Pons (tissue), 1 donor: ENCODE results near the gene B4GALT2.

Source experiments
- DNase-seq: peaks from one replicate; pipeline ENCODE4 v3.0.0-alpha.2; 2016; ENCODE audit warnings: low spot score

The B4GALT2 gene

DNA sequence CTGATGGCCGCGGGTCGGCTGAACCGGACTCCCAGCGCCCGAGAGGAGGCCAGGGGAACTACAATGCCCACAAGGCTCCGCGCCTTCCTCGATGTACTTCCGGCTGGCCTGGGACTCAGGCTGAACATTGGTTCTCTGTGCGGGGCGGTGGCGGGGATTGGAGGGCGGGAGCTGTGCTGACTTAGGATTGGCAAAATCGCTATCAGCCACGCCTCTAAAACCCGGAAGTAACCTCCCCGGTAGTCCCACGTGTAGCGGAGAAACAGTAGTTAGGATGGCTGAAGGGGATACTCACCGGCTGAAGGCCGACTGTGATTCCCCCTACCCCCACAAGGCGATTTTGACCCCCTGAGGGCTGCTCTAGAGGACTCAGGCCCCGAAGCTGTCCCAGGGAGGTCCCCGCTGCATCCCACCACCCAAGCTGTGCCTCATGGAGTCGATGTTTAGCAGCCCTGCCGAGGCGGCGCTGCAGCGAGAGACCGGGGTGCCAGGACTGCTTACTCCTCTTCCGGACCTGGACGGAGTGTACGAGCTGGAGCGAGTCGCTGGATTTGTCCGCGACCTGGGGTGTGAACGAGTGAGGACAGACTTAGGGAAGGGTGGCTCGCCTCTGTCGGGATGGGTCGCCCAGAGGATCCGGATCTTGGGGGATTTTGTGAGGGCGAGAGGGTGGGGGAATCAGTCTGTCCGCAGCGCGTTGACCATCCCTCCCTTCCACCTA, 9.1 kb upstream of the B4GALT2 start, which contains the start of gene DPH2:
TSS of gene DPH2 (plus strand) at position 265 of the 721 bp plus-strand sequence. CDS start at position 431, 166 bp downstream.
- peak; percentile 97 for DNase-seq

DNA sequence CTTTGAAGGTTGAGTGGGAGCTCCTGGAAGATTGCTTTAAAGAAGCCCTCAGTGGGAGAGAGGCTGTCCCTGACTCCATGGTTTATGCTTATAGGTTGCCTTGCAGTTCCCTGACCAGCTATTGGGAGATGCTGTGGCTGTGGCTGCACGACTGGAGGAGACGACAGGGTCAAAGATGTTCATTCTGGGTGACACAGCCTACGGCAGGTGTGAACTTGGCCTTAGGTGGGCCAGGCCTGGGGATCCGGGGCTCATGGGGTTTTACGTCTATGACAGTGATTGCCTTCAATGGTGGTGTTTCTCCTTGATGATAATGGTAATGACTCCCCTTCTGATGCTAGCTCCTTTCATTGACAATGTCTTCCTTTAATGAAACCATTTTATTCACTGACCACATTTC, 8.5 kb upstream of the B4GALT2 start:
- no peak for DNase-seq

- DNase-seq = no peak
Measured at GRCh38 chr1:43970911-43971310, 8.1 kb upstream of the B4GALT2 start.

- DNase-seq = no peak
Measured at GRCh38 chr1:43971336-43971980, 7.6 kb upstream of the B4GALT2 start.

DNA sequence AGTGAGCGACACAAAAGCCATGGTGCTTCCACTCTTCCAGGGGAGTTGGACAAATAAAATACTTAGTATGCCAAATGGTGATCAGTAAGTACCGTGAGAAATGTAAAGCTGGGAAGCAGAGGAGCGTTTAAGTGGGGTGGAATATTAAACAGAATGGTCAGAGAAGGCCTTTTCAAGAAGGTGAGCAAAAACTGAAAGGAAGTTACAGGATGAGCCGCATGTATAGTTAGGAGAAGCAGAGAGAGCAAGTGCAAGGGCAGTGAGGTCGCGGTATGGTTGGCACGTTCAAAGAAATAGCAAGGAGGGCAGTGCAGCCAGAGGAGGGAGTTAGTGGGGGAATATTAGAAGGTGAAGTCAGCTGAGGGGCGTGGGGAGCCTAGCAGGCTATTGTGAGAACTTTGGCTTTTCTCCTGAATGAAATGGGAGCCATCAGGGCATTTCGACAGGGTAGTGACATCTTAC, 5.0 kb upstream of the B4GALT2 start:
- DNase-seq = no peak

DNA sequence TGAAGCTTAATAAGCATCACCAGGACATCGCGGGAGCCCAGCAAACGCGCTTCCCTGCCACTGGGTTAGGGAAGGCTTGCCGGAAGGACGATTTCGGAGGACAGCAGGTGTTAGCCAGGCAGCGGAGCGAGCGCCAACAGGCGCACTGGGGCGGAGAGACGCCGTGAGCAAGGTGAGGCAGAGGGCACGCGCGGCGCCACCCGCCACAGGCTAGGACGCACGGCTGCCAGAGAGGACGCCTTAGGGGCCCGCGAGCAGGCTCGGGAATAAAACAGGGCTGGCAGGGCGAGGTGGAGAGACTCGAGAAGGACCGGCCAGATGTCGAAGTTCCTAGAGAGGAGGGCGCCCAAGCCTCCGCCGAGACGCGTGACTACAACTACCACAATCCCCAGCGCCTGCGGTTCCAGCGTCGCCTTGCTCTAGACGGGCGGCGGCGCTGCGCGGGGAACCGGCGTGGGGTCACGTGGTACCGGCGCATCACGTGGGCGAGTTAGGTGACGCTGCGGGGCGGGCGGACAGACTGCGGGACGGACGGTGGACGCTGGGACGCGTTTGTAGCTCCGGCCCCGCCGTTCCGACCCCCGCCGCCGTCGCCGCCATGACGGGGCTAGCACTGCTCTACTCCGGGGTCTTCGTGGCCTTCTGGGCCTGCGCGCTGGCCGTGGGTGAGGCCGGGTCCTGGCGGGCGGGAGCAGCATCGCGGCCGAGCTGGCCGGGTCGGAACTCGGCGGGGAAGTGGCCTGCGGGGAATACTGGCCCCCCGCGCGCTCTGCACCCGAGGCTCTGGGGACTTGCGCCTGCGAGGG, 4.4 kb upstream of the B4GALT2 start, which contains the start of gene ATP6V0B:
TSS of gene ATP6V0B (plus strand) at position 518 of the 806 bp plus-strand sequence. CDS start at position 599, 81 bp downstream.
- DNase-seq = peak; percentile 93

DNA sequence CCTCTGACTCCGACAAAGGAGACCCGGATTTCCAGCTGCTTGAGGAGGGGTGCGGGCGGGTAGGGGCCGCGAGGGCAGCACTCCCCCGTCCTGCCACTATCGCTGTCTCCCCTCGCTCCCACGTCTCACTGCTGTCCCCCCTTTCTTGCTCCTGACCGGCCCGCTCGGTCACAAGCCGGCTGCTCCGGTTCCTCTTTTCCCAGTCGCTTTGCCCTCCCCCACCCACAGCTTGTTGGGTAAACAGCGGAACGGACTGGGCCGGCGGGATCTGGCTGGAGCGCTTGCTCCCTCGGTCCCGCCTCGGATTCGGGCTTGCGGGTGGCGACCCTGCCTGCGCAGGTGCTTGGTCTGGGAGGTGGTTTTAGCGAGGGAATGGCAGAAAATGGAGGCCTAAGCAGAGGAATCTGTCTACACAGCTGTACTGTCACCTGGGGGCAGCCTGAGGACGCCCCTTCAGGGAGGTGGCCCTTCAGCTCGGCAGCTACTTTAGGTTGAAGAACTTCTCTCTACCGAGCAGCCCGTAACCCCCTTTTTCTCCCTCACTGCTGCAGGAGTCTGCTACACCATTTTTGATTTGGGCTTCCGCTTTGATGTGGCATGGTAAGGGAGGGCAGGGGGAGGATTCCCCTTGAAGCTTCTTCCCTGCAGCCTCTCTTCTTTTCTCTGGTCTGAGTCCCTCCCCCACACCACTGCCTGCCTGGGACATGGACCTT, 3.6 kb upstream of the B4GALT2 start:
- DNase-seq = peak; percentile 56

DNA sequence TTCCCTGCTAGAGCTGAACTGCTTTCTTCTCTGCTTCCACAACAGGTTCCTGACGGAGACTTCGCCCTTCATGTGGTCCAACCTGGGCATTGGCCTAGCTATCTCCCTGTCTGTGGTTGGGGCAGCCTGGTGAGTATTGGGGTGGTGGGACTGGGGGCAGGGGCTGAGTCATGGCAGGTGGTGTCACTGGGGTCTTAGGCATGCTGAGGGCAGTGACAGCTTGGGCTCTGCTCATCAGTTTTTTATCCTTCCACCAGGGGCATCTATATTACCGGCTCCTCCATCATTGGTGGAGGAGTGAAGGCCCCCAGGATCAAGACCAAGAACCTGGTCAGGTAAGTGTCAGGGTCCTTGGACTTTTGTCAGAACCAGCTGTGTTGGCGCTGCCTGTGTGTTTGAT, 3.0 kb upstream of the B4GALT2 start:
- DNase-seq = no peak

GRCh38 chr1:43976890-43977289, 2.1 kb upstream of the B4GALT2 start:
- DNase-seq = no peak

DNA sequence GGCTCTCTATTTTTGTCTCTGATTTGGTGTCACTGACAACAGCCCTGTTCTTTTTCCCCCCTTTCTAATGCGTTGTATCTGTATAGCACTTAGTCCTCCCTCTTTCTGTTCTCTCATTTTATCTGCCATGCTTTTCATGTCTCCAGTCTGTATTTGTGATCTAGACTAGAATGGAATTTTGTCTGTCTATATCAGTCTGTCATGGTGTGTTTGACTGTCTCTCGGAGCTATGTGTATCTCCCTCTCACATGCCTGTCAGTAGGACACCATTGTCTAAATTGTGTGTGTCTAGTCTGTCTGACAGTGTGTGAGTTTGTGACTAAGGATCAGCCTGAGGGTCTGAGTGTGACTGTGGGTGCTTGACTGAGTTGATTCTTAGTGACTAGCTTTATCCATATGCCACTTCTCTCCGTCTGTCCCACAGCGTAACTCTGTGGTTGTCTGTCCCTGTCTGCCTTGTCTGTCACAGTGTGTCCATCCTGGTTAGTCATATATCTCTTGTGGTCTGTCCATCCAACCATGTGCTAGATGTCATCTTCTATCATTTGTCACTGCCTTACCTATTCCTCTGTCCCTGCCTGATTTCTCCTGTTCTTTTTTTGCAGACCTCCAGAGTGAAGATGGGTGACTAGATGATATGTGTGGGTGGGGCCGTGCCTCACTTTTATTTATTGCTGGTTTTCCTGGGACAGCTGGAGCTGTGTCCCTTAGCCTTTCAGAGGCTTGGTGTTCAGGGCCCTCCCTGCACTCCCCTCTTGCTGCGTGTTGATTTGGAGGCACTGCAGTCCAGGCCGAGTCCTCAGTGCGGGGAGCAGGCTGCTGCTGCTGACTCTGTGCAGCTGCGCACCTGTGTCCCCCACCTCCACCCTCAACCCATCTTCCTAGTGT, 1.4 kb upstream of the B4GALT2 start:
- no peak for DNase-seq

- DNase-seq = no peak
Measured at GRCh38 chr1:43978264-43978550, 803 bp upstream of the B4GALT2 start.

GRCh38 chr1:43979261-43979527, 184 bp downstream of the B4GALT2 start:
- no peak for DNase-seq

GRCh38 chr1:43979528-43980254, 681 bp downstream of the B4GALT2 start:
- no peak for DNase-seq

DNA sequence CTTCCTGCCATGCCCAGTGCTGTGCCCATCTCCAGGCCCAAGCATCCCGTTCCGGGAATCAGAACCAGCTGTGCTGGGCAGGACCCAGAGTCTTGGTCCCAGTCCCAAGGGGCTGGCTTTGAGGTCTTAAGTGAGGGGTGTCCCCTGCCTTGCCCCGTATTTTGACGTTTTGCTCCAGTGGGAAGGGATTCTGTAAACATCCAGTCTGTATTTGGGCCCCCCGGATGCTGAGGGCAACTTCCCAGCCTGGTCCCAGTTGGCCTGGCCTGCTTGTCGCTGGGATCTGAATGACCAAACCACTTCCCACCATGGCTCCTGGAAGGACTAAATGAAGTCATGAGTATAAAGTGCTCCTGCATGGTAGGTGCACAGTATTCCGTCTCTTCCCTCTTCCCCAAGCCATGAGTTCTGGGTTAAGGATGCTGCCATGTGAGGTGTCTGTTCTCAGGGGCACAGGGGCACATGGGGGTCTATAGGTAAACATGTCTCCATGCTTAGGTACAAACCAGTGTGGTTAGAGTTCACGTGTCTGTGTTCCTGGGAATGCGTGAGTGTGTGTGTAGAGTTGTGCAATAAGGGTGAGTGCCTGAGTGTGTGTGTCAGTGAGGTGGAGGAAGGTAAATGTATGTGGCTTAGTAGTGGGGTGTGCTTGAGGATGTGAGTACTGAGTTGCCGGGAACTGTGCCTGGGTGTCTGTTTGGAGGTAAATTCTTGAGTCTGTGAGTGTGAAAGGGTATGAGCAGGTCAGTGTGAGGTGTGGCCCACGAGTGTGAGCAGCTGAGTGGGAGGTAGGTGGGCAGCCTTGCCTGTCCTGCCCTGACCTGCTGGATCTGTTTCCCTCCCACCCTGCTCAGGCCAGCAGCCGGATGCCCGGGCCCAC, 1.5 kb downstream of the B4GALT2 start:
- DNase-seq = no peak

DNA sequence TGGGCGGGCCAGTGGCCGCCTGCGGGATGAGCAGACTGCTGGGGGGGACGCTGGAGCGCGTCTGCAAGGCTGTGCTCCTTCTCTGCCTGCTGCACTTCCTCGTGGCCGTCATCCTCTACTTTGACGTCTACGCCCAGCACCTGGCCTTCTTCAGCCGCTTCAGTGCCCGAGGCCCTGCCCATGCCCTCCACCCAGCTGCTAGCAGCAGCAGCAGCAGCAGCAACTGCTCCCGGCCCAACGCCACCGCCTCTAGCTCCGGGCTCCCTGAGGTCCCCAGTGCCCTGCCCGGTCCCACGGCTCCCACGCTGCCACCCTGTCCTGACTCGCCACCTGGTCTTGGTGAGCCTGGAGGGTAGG, 2.1 kb downstream of the B4GALT2 start:
- DNase-seq = no peak

DNA sequence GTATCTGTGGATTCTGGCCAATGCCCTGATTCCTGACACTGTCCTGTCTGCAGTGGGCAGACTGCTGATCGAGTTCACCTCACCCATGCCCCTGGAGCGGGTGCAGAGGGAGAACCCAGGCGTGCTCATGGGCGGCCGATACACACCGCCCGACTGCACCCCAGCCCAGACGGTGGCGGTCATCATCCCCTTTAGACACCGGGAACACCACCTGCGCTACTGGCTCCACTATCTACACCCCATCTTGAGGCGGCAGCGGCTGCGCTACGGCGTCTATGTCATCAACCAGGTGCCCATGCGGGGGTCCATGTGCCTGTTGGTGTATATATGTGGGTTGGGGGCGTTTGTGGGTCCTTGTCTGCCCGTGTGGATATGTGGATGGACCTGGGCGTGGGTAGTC, 2.6 kb downstream of the B4GALT2 start:
- no peak for DNase-seq

- DNase-seq = no peak
Measured at GRCh38 chr1:43982241-43982640, 3.2 kb downstream of the B4GALT2 start.

- no peak for DNase-seq
Measured at GRCh38 chr1:43982808-43983207, 3.8 kb downstream of the B4GALT2 start.

DNA sequence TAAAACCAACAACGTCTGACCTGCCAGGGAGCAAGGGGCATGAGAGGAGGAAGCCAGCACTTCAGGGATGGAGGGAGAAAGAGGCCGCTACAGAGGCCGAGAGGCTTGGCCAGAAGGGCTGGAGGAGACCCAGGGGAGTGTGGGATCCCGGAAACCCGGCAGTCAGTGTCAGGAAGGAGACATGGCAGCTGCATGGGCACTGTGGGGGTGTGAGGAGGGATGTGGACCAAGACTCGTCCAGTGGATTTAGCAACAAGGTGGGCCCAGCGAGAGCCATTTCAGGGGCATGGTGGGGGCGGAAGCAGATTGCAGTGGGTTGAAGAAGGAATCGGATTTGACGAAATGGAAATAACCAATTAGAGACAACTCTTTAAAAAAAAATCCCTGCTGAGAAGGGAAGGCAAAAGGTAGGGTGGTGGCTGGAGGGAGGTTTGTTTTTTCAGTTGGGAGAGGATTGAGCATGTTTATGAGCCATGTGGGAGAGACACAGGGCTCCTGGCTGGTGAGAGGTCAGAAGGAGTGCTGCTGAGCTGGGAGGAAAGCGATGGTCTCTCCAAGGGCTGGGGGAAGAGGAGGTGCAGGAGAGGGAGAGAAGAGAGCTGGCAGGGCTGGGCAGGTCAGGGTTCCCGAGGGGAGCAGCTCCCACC, 4.4 kb downstream of the B4GALT2 start:
- no peak for DNase-seq
